GM15510 (cell line): ENCODE measurements around the gene BBS1.

Experiments used
- POLR2A ChIP-seq: IDR thresholded peaks from 3 replicates; pipeline ENCODE4 v1.6.1; 2011; ENCODE audit warnings: borderline replicate concordance; ENCODE audit not compliant: insufficient read length; ENCODE audit errors: extremely low read depth

The BBS1 gene

DNA sequence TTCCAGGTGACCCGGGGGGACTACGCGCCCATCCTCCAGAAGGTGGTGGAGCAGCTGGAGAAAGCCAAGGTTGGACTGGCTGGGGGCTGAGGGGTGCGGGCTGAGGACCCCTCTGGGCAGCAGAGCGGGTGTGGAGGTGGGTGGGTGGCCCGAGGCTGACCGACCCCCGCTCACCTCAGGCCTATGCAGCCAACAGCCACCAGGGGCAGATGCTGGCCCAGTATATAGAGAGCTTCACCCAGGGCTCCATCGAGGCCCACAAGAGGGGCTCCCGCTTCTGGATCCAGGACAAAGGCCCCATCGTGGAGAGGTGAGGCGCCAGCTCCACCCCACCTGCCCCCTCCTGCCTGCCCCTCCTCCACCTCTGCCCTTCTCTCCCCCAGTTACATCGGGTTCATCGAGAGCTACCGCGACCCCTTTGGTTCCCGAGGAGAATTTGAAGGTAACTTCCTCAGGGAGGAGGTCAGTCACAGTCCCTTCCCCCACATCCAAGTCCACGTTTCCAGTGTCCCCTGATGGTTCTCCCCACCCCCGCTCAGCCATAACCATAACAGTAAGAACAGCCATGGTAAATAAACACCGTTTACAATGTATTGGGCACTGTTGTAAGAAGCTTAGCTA is 19.0 kb upstream of the BBS1 start:
- TF ChIP-seq POLR2A: no peak

DNA sequence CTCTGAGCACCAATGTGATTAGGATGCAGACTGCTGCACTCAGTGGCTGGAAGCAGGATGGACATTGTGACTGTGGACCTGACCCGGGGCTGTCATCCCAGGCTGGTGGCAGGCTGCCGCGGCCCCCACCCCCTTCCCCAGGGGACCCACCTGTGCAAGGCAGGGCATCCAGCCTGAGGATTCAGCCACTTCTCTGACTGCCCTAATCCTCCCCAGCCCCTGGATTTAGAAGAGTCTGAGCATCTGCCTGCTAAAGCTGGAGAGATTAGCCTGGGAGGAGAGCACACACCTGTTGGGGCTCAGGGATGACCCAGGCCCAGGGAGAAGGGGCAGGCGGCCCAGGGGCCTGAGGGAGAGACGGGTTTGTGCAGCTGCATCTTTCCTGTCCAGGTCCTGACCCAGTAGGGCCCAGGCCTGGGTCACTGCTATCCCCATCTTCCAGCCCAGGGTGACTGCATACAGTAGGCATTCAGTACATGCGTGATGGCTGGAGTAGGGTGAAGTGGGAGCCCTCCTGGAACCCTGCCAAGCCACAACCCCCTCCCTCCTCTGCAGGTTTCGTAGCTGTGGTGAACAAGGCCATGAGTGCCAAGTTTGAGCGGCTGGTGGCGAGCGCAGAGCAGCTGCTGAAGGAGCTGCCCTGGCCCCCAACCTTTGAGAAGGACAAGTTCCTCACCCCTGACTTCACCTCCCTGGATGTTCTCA is 18.1 kb upstream of the BBS1 start:
- TF ChIP-seq POLR2A: no peak

DNA sequence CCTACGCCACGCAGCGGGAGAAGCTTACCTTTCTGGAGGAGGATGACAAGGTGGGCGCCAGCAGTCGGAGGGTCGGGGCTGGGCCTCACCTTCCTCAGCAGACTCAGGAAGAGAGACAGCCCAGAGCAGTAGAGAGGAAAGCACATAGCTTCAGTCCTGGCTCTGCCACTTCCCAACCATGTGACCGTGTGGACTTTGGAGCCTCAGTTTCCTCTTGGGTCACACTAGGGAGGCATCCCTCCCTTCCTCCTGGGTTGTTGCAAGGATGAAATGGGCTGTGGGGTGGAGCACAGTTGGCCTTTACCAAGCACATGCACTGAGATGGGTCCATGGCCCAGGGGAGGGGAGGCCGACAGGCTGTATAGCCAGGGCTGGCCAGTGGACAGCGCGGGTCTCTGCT is 17.3 kb upstream of the BBS1 start:
- TF ChIP-seq POLR2A: no peak

DNA sequence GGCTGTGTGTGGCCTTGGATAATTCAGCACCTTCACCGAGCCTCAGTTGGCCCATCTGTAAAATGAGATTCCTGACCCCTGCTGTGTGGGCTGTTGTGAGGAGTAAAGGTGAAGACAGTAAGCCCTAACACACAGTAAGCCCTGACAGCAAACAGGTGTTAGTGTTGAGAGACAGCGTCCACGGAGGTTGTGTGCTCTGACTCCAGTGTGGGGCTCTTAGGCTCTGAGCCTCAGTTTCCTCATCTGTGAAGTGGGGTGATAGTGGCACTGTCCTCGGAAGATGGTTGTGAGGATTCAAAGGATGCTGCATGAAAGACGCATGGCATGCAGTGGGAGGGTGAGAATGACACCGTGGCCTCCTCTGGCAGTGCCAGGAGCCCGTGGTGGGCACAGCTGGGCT is 16.0 kb upstream of the BBS1 start:
- TF ChIP-seq POLR2A: no peak

DNA sequence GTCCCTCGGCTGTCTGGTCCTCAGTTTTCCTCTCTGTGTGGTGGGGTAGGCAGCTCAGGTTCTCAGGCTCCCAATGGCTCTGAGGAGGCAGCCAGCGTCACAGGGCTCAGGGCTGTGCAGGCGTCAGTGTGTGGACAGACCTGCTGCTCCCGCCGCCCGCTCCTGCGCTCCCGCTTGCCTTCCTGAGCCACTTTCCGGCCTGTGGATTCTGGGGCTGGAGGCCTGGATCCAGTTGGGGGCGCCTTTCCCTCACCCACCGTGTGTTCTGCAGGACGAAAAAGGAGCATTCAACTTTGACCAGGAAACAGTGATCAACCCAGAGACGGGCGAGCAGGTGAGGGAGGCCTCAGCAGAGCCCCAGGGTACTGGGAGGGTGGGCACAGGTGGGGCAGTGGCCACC is 15.5 kb upstream of the BBS1 start:
- TF ChIP-seq POLR2A: no peak

DNA sequence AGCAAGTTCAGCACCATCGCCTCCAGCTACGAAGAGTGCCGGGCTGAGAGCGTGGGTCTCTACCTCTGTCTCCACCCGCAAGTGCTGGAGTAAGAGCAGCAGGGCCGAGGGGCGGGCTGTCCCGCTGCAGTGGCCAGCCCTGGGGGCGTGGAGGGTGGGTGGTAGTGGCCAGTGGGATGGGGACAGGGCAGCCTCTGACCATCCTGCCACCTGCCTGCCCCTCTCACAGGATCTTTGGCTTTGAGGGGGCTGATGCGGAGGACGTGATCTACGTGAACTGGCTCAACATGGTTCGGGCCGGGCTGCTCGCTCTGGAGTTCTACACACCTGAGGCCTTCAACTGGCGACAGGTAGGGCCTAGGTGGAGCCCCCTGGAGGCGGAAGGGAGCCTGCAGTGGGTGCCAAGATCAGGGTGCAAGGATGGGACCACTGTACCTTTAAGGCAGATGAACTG is 15.0 kb upstream of the BBS1 start:
- TF ChIP-seq POLR2A: no peak

DNA sequence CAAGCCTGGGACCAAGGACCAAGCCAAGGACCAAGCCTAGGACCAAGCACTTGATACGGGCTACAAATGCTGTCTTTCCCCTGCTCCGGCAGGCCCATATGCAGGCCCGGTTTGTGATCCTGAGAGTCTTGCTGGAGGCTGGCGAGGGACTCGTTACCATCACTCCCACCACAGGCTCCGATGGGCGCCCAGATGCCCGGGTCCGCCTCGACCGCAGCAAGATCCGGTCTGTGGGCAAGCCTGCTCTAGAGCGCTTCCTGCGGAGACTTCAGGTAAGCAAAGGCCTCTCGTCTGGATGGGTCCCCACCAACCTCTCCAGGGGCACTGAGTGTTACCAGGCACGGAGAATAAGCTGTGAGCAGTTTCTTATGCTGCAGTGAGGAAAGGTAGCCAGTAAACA is 13.2 kb upstream of the BBS1 start:
- no peak for TF ChIP-seq POLR2A

DNA sequence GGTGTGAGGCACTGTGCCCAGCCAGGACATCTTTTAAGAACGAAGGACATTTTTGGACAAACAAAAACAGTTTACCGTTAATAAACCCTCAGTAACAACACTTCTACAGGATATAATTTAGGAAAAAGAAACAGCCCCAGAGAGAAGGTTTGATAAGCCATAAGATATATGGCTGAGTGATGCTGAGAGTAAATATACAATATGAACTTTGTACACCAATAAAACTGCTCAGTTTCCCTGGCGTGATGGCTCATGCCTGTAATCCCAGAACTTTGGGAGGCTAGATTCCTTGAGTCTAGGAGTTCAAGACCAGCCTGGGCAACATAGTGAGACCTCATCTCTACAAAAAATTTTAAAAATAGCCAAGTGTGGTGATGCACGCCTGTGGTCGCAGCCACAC is 11.9 kb upstream of the BBS1 start:
- no peak for TF ChIP-seq POLR2A

DNA sequence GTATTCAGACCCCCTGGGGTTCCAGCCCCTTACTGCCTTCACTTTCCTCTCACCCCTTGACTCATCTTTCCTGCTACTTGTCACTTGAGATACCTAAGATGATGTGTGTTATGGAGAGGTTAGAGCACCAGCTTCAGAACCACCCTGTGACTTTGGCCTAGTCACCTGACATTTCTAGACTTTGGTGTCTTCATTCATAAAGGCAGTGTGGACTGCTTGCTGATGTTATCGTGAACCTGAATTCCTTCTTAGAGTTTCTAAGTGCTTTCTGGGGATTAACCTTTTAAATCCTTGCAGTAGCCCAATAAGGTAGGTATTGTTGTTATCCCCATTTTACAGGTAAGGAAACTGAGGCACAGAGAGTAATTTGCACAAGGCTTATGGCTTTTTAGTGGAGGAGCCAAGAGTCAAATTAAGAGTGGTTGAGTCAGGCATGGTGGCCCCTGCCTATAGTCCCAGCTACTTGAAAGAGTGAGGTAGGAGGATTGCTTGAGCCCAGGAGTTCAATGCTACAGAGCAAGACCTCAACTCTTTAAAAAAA is 5.1 kb upstream of the BBS1 start:
- no peak for TF ChIP-seq POLR2A

DNA sequence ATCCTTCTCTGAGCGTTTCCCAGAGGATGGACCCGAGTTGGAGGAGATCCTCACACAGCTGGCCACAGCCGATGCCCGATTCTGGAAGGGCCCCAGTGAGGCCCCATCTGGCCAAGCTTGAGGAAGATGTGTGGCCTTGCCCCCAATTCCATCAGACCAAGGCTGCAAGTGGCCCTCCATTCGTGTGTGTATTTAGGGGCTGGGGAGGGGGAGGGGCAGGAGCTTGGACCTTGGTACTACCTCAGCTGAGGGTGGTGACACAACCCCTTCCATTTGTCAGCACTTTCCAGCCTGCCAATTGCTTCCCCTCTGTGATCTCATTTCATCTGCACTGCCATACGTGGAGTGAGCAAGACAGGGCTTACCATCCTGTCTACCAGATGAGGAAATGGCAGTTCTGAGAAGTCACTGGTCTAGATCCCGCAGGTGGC is 1.3 kb upstream of the BBS1 start:
- TF ChIP-seq POLR2A: no peak

DNA sequence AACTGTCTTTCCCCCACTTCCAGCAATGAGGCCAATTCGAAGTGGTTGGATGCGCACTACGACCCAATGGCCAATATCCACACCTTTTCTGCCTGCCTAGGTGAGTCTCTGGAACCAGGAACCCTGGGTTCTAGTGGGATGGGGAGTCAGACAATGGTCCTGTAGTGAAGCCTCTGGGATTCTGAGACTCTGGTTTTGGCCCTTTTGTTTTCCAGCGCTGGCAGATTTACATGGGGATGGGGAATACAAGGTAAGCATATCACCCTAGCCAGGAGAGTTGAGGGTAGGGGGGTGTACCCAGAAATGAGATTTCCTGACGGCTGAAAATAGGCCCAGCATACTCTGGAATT is 530 bp downstream of the BBS1 start:
- no peak for TF ChIP-seq POLR2A

DNA sequence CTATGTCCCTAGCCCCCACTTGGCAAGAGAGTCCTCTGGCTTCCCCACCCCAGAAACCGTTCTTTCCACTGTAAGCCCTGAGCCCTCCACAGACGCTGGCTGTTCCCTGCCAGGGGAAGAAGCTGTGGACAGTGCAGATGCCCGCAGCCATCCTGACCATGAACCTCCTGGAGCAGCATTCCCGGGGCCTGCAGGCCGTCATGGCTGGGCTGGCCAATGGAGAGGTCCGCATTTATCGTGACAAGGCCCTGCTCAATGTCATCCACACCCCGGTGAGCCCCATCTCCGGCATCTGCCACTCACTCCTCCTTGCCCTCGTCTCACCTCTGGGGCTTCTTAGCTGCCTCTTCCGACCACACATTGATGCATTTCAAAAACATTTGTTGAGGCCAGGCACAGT is 13.2 kb downstream of the BBS1 start:
- TF ChIP-seq POLR2A: no peak

DNA sequence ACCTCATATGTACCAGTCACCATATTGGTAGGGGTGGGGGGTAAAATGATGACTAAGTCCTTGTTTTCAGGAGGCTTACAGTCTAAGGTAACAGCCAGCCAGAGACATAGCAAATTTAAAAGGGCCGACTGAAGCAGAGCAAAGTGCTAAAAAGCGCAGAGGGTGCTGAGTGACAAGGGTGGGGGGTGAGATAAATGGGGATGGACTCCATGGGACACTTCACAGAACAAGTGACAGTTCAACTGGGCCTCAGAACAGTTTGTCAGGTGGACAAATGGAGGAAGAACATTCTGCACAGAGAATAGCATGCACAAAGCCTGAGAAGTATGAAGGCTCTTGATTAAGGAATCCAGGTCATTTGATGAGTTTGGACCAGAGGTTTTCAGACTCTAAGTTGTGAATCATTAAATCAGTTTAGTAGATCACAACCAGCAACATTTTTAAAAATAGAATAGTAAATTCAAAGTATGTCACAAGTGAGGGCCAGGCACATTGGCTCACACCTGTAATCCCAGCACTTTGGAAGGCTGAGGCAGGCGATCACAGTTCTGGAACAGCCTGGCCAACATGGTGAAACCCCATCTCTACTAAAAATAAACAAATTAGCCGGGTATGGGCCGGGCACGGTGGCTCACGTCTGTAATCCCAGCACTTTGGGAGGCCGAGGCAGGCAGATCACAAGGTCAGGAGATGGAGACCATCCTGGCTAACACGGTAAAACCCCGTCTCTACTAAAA is 14.0 kb downstream of the BBS1 start:
- no peak for TF ChIP-seq POLR2A

DNA sequence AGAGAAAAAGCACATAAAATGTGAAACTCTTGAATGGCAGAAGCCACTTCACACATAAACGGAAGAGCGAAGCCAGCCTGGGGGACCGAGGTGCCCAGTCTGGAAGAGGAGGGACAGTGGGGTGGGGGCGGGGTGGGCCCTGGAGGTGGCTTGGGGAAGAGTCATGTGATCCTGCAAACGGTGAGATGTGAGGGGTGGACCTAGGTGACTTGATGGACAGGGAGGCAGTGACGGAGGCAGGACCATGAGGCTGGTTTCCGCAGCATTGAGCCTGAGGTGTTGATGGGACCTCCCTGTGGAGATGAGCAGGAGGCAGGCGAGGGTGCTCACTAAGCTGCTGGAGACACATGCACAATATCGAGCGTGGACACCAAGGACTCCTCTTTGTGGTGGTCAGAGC is 18.6 kb downstream of the BBS1 start:
- no peak for TF ChIP-seq POLR2A

DNA sequence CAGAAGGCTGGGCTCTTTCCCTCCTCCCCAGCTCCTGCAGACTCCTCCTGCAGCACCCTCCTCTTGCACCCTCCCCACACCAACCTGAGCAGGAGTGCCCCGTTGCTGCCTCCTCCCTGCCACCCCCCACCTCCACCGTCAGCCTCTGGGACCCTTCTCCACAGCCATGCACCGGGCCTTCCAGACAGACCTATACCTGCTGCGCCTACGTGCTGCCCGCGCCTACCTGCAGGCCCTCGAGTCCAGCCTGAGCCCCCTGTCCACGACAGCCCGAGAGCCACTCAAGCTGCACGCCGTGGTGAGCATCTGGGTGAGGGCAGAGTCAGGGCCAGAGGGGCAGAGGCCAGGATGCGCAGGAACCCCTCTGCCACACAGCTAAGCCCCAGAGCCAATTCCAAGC is 19.2 kb downstream of the BBS1 start:
- no peak for TF ChIP-seq POLR2A
